Measurements from ENCODE around the gene MYMK.

The MYMK gene

GRCh38 chr9:133518706-133519449 is 5.9 kb downstream of the MYMK start:
- DNase-seq (ENCODE audit: low read depth in 2 of 2) = no peak

GRCh38 chr9:133518200-133518599 is 6.6 kb downstream of the MYMK start:
- DNase-seq (ENCODE audit: low read depth in 2 of 2) = no peak

- DNase-seq (ENCODE audit: low read depth in 2 of 2) = no peak
Observed at GRCh38 chr9:133517711-133518110, 7.0 kb downstream of the MYMK start.

GRCh38 chr9:133516961-133517350 is 7.8 kb downstream of the MYMK start:
- no peak for DNase-seq (ENCODE audit: low read depth in 2 of 2)

- no peak for DNase-seq (ENCODE audit: low read depth in 2 of 2)
Observed at GRCh38 chr9:133516256-133516960, 8.4 kb downstream of the MYMK start.

GRCh38 chr9:133515615-133516255 is 9.0 kb downstream of the MYMK start:
- DNase-seq (ENCODE audit: low read depth in 2 of 2) = no peak

GRCh38 chr9:133515240-133515610 is 9.5 kb downstream of the MYMK start:
- DNase-seq (ENCODE audit: low read depth in 2 of 2) = no peak

GRCh38 chr9:133514460-133515239 is 10.1 kb downstream of the MYMK start:
- no peak for DNase-seq (ENCODE audit: low read depth in 2 of 2)

GRCh38 chr9:133513214-133514100 is 11.3 kb downstream of the MYMK start:
- DNase-seq (ENCODE audit: low read depth in 2 of 2) = no peak

GRCh38 chr9:133512253-133513213 is 12.2 kb downstream of the MYMK start:
- no peak for DNase-seq (ENCODE audit: low read depth in 2 of 2)

GRCh38 chr9:133511607-133512006 is 13.2 kb downstream of the MYMK start:
- no peak for DNase-seq (ENCODE audit: low read depth in 2 of 2)

- no peak for DNase-seq (ENCODE audit: low read depth in 2 of 2)
Observed at GRCh38 chr9:133510926-133511505, 13.7 kb downstream of the MYMK start.

- DNase-seq (ENCODE audit: low read depth in 2 of 2) = no peak
Observed at GRCh38 chr9:133509179-133510083, 15.3 kb downstream of the MYMK start.

- no peak for DNase-seq (ENCODE audit: low read depth in 2 of 2)
Observed at GRCh38 chr9:133508046-133508445, 16.7 kb downstream of the MYMK start.

GRCh38 chr9:133507246-133507965 is 17.4 kb downstream of the MYMK start:
- DNase-seq (ENCODE audit: low read depth in 2 of 2) = no peak

- no peak for DNase-seq (ENCODE audit: low read depth in 2 of 2)
Observed at GRCh38 chr9:133506653-133507038, 18.1 kb downstream of the MYMK start.

GRCh38 chr9:133505901-133506652 is 18.7 kb downstream of the MYMK start:
- DNase-seq (ENCODE audit: low read depth in 2 of 2) = no peak
